HG03460 (cell line): ENCODE results near the gene YIPF4.
"Not testable (repeated sequence)": the region's sequence is repeated elsewhere in the genome, so short reads cannot be mapped to it uniquely, and the experiment has no call there.

ENCODE experiments used
- ATAC-seq: cut with Tn5 transposase; IDR thresholded peaks from one replicate; pipeline ENCODE4 v1.9.1; 2021; ENCODE audit not compliant: unreplicated experiment

Gene YIPF4

DNA sequence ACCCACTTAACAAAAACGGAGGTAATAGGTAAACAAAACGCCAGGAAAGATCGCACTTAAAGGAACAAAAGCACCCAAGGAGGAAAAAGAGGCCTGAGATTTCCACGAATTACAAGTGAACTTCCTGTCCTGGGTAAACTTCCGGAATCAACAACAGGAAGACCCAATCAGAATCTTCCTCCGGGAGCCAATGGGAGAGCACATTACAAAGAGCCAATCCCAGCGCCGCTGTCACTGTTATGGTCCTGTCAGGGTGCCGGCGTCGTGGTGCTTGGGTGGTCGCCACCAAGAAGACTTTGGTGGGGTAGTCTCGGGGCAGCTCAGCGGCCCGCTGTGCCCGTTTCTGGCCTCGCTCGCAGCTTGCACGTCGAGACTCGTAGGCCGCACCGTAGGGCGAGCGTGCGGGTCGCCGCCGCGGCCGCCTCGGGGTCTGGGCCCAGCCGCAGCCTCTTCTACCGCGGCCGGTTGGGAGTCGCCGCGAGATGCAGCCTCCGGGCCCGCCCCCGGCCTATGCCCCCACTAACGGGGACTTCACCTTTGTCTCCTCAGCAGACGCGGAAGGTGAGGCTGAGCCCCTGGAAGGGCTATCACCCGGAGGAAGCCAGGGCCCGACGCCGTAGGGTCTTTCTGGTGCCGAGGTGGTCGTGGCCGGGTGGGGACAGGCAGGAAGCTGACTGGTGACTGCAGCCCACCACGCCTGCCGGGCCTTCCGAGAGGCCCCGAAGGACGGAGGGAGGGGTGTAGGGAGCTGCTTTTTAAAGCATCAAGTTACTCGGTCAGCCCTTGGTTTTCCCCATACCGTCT lies at the start of gene YIPF4:
TSS of gene YIPF4 (plus strand) at position 231 of the 804 bp plus-strand sequence. CDS start at position 483, 252 bp downstream.
- peak; percentile 99 for ATAC-seq

DNA sequence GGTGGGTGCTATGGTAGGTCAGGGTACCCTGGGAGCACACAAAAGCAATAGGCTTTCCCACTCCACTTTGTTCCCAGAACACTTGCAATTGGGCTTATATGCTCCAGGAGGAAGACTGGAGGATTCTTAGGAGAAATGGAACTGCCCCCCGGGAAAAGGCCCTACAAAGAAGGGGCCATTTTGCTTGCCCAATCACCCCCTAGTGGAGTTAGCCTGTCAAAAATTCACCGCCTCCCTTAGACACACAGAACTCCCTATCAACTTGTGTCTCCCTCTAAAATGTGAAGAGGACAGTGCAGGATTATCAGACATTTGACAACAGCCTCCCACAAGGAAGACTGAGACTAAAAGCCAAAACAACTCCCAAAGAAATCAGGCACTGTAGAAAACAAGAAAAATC lies 49.5 kb upstream of the YIPF4 start:
- no peak for ATAC-seq

DNA sequence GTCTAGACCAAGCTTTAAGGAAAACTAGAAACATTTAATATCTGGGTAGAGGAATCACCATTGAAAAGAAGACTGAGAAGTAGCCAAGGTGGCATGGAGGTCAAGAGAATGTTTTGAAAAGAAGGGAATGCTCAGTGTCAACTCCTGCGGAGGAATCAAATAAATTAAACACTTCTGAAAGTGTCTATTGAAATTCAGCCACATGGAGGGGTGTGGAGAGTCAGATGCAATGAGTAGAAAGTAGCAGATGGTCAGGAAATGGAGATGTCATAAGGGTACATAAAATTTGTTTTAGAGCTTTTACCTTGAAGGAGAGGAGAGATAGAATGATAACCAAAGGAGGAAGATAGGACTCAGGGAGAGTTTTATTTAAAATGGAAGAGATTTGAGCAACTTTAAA lies 48.1 kb upstream of the YIPF4 start:
- no peak for ATAC-seq

DNA sequence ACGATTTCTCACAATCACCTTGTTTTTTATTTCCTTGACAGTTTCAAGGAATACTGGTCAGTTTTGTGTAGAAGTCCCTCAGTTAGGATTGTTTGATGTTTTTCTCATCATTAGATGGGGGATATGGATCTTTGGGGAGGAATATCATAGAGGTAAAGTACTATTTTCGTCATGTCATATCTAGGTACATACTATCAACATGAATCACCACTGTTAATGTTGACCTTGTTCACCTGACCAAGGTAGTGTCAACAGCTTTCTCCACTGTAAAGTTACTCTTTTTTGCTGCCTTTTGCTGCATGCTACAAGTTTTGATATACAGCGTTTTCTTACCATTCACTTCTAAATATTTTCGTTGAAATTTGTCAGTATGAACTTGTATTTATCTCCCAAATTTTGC lies 45.7 kb upstream of the YIPF4 start:
- ATAC-seq: no peak

DNA sequence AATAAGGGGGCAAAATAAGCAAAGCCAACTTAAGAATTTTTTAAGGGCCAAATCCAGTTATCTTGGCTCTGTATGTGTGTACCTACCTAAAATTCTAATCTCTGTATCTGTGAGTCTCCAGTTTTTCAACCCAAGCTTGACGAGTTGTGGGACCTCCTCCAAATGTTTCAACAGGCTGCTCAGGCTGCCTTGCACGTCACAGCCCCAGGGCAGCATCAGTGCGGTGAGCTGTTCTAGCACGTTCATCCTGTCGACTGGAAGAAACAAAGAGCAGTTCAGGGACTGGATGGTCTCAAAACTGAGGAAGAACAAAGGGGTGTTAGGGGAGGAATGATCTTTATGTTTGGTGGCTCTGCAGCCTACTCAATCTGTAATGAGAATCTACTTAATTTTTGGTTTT lies 42.4 kb upstream of the YIPF4 start:
- ATAC-seq: no peak

DNA sequence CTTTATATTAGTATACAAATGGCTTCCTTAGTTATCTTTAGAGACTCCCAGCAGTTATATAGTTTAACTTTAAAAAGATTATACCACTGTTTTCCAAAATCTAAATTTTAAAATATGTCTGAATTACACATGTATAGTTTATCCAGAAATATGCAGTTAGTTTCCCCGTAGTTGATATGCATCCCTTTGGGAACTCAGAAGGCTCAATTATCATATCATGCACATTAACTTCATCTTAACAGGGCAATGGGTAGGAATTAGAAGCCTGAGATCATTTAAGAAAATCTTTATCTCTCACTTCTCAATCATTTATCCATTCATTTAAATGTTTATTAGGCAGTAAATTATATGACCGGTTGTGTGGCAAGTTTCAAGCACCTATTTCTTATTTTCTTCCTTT lies 40.2 kb upstream of the YIPF4 start:
- ATAC-seq: no peak

DNA sequence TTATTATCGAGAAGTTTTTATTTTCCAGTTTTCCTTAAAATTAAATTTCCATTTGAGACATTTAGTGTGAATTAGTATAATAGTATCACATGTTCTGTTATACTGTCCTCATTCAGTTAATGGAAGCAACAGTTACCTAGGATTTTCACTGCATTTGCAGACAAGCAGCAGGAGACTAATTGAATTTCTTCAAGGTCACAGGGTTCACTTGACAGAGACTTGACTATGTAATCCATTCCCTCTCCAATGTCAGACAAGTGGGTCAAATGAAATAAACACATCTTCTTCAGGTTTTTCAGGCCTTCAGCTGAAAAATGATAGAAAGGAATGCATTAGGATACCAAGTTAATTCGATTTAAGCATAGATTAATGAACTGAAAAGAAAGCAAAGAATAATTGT lies 39.7 kb upstream of the YIPF4 start:
- no peak for ATAC-seq

DNA sequence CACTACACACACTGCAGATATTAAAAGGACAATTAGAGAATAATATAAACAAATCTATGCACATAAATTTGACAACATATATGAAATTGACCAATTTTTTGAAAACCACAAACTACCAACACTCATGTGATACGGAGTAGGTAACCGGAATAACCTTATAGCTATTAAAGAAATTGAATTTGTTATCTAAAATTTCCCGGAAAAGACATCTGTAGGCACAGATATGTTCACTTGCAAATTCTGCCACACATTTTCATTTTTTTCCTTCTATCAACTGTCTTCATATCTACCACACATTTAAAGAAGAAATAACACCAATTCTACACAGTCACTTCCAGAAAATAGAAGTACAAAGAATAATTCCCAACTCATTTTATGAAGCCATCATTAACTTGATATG lies 35.4 kb upstream of the YIPF4 start:
- ATAC-seq: no peak

DNA sequence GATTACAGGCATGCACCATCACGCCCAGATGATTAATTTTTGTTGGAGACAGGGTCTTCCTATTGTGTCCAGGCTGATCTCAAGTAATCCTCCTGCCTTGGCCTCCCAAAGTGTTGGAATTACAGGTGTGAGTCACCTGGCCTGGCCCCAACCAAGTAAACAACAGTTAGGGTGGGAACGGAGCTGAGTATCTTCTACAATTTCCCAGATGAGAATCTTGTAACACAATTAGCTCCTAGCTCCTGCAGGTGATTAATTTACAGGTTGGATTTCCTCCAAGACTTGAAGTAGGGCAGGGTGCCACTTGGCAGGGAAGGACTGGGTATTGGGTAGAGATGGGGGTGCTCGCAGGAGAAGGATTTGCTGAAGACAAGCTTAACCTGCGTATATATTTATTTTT lies 30.8 kb upstream of the YIPF4 start:
- no peak for ATAC-seq

DNA sequence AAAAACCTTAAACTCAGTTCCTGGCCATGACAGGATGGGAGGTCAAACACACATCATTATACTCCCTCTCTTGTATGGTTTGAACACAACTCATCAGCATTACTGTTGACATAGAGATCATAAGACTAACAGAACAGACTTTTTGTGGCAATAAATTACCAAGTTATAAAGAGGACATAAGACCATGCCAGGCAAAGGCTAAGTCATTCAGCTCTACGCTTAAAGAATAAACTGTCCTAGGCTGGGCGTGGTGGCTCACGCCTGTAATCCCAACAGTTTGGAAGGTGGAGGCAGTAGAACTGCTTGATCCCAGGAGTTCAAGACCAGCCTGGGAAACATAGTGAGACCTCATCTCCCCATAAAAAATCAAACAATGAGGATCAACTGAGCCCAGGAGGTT lies 29.4 kb upstream of the YIPF4 start:
- ATAC-seq: no peak

DNA sequence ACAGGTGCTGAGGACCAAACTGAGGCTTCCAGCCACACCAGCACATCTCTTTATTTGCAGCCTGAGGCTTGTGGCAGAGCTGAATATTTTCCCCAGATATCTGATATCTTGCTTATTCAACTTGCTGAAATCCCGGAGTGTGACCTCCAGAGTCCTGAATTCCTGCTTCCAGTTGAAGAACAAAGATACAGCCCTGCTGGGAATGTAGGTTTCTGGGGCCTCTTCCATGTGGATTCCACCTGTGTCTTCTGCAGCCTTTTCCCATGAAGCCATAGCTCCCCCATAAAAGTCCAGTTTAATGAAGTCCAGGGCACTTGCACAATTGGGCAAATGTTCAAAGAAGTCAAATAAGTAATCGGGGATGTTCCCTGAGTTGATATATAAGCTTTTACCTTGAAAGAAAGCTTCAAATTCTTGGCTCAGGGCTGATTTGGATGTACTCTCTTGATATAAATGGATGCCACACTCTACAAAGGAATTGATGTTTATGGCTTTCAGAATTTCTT lies 27.9 kb upstream of the YIPF4 start:
- no peak for ATAC-seq

DNA sequence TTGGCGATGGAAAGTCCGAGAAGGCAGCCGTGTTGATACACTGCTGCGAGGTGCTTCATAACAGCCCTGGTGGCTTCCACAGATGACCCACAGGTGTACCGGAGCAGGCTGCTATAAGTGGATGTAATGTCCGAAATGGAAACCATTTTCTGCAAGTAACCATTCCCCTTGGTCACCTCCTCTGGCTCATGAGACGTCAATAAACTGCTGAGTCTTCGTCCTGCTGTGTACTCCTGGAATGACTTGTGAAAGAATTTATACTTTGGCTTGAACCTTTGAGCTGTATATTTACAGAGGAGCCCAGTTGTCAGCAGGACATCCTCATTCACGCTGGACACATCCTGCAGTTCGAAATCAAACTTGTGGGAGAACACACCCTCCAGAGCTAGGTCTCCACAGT lies 27.4 kb upstream of the YIPF4 start:
- ATAC-seq: no peak

DNA sequence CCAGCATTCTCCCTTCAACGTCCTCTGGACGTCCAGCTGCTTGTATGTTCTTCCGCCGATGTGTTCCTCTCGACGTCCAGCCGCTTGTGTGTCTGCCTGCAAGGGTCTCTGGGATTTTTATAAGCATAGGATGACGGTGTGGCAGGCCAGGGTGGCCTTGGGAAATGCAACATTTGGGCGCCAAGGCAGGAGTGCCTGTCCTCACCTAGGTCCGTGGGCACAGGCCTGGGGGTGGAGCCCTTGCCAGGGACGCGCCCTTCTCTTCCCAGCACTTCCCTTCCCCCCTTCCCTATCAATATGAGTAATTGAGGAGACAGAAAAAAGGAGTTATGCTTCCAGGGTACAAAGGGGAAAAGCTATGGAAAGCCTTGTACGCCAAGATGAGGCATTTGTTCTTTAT lies 19.5 kb upstream of the YIPF4 start:
- no peak for ATAC-seq

DNA sequence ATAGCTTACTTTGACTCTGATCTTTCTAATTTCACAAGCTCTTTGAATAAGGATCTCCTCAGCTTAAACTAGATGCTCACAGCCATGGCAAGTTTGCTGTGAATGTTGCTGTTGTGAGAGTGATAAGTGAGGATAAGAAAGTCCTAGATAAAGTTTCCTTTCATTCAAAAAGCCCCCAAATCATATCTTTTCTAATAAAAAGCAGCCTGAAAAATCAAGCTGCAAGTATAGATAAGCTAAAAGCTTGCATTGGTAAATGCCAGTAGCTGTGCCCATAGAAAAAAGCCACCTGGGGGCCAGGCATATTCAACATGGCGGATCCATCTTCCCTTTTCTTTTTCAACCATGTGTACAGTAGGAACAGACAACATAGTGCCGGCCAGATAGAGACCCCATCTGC lies 17.3 kb upstream of the YIPF4 start:
- ATAC-seq: no peak

DNA sequence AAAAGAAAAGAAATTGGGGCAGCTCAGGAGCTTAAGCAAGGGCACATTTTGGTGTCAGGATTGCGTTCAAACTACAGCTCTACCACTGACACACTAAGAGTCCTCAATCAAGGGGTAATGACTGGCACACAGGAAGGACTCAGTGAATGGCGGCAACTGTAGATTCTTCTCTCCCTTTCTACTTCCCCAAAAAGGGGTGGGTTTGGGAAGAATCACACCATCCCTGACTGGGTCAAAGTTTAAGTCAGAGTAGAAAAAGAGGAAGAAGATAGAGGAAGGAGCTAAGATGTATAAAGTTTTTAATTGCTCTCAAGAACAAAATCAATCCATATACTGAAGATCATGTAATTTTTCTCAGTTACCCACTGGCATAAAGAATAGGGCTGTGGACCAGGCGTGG lies 15.6 kb upstream of the YIPF4 start:
- ATAC-seq: no peak

DNA sequence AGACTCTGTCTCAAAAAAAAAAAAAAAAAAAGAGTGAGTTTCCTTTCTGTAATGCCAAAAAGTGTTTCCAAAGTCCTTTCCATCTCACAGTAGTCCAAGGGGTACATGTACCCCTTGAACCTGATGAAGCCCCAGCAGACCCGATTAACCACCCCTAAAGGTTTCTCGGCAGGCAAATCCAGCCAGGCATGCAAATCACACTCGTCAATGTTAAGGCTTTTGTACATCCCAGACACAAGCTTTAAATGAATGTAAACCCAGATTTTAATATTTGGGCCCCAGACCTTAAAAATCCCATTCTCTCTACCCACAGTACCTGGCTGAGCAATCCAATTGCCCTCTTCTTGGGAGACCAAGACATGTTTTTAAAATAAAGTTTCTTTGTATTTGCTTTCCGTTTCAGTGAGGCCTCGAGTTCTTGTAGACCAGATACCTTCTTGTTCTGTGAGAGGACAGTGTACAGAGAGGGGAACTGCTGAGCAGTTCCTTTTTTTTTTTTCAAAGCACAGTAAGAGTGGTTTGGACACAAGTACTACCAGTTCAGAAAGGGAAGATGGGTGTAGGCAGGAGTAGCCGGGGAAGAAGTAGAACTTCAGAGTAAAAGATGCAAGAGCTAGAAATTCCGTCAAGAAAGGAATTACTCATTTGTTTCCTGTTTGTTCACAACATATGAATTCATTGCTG lies 13.1 kb upstream of the YIPF4 start, which contains the start of gene NLRC4:
TSS of gene NLRC4 (minus strand) at position 465 of the 684 bp plus-strand sequence. CDS start 8,111 bp downstream, outside the sequence.
- ATAC-seq: peak; percentile 95

DNA sequence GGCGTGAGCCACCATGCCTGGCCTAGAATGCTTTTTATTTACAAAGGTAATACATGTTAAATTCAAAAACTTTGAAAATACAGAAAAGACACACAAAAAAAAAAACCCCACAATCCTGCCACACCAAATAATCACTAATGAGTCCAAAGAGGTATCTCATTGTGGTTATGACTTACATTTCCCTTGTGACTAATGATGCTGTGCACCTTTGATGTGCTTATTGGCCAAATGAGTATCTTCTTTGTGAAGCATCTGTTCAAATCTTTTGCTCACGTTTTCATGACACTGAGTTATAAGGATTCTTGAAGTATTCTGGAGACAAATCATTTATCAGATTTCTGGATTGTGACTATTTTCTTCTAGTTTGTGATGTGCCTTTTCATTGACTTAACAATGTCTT lies 6.6 kb upstream of the YIPF4 start:
- no peak for ATAC-seq

DNA sequence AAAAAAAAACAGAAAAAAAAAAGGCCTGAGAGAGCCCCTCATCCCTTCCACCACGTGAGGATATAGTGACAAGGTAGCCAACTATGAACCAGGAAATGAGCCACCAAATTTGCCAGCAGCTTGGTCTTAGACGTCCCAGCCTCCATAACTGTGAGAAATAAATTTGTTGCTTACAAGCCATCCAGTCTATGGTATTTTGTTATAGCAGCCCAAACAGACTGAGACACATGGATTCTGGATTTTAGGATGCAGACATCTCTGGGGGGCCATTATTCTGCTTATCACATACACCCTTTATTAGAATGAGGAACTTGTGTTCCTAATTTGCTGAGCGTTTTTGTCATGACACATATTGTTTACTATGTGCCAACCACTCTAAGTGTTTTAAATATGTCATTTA lies 5.4 kb upstream of the YIPF4 start:
- no peak for ATAC-seq

DNA sequence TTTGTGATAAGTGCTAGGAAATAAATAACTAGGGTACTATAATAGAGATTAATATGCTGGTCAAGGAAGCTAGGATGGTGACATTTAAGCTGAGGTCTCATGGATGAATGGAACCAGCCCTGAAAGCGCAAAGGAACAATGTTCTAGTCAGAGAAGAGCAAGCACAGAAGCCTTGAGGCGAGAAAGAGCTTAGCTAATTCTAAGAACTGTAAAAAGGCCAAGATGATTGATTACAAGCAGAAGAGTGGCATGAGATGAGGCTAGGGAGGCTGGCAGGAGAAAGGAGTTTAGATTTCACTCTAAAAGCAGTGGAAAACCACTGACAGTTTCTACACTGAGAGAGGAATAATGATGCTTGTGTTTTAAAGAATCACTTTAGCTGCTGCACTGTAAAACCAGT lies 3.4 kb upstream of the YIPF4 start:
- ATAC-seq: no peak

DNA sequence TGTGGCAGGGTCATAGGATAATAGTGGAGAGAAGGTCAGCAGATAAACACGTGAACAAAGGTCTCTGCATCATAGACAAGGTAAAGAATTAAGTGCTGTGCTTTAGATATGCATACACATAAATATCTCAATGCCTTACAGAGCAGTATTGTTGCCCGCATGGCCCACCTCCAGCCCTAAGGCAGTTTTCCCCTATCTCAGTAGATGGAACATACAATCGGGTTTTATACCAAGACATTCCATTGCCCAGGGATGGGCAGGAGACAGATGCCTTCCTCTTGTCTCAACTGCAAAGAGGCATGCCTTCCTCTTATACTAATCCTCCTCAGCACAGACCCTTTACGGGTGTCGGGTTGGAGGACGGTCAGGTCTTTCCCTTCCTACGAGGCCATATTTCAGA lies 1.9 kb upstream of the YIPF4 start:
- not testable (repeated sequence) for ATAC-seq

DNA sequence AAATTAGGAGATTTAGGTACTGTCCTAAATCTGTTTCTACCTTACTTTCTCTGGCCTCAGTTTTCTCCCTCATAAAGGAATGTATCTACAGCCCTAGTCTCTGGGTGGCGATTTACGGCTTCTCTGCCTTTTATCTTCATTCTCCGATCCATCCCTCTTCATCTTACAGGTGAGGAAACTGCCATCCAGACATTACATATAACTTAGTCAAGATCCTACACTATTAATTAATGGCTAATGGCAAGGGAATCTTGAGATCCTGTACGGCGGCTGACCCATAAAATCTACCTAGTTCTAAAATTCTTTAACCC lies 386 bp upstream of the YIPF4 start:
- ATAC-seq: no peak

DNA sequence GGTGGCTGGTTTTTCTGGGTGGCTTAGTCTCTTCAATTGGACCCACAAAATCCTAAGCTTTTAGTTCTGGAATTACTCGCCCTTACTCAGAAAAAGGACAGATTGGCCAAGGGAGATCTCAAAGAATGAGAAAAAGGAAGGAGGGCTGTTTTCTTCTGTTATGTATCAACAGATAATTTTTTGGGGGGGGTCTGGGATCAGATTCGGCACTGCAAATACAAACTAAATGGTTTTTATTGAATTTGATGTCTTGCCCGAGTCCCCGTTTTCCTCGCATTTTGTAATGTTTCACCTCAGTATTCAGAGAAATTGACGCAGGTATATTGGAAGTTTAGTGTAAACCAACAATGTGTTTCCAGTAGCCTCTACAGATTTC lies 762 bp downstream of the YIPF4 start:
- no peak for ATAC-seq

DNA sequence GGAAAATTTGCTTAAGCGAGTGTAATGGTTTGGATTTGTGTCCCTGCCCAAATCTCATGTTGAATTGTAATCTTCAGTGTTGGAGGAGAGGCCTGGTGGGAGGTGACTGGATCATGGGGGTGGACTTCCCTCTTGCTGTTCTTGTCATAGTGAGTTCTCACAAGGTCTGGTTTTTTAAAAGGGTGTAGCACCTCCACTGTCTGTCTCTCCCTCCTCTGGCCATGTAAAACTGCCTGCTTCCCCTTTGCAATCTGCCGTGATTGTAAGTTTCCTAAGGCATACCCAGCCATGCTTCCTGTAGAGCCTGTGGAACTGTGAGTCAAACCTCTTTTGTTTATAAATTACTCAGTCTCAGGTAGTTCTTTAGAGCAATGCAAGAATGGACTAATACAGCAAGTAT lies 6.6 kb downstream of the YIPF4 start:
- ATAC-seq: no peak
